Stimulated activated CD8-positive, alpha-beta memory T cell treated with anti-CD3 and anti-CD28 coated beads, Interleukin-15, amount 100 ng/mL, for 4 hours (primary cell): Measurements from ENCODE around the gene GHRH.

ENCODE experiments used
- DNase-seq, 2 donors: peaks; one replicate each; pipeline ENCODE4 v3.0.0-alpha.2; 2020; ENCODE audit warnings: low read depth in 2 of 2

Gene GHRH

DNA sequence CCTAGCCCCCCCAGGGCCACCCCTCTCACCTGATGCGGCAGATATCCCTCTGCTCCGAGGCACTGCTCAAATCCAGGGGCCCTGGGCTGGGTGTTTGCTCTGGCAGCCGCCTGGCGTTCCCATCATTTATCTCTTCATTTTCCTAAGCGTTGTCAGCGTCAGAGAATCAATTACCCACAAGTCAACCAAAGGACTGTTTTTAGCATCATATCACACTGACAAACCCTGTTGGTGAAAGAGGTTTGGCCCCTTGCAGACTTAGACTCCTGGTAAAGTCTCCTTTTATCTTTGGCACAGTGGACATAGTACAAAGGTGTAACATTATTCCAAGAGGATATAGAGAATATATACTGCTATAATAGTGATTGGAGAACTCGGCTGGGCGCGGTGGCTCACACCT lies at the start of gene GHRH:
TSS of gene GHRH (minus strand) at position 101 of the 400 bp plus-strand sequence. CDS start 4,925 bp downstream, outside the sequence.
- DNase-seq, result no peak

DNA sequence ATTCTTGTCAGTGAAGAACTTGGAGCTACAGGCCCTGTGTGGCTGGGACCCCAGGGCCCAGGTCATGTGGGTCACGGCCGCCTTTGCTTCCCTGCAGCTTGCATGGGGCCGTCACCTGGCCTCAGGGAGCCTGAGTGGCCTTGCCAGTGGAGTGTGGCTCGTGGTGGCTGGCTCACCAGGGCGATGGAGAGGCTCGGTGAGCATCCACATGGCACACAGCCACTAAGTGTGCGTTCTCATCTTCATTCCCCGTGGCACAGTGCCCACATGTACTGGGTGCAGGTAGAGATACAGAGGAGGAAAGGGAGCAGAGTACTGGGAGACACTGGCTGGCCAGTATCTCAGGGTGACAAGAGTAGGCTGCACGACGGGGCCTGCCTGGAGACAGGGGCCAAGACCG lies 49.3 kb upstream of the GHRH start:
- no peak for DNase-seq

- DNase-seq, result no peak
Measured at GRCh38 chr20:37309936-37310590, 48.4 kb upstream of the GHRH start.

DNA sequence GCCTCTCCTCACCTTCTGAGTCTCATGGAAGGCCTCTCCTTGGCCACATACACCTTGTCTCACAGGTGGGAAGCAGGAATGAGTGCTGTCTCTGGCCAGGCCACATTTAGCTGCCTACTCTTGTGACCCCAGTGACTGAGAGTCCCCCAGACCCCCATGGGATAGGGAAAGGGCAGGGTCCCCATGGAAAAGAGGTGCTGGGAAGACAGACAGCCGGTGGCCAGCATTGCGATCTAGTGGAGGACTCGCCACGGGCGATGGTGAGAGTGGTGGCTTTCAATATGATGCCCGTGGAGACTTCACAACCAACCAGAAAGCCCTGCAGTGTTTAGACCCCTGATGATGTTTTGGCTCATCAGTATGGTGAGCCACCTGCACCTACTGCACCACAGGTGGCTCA lies 47.7 kb upstream of the GHRH start:
- DNase-seq, result no peak

DNA sequence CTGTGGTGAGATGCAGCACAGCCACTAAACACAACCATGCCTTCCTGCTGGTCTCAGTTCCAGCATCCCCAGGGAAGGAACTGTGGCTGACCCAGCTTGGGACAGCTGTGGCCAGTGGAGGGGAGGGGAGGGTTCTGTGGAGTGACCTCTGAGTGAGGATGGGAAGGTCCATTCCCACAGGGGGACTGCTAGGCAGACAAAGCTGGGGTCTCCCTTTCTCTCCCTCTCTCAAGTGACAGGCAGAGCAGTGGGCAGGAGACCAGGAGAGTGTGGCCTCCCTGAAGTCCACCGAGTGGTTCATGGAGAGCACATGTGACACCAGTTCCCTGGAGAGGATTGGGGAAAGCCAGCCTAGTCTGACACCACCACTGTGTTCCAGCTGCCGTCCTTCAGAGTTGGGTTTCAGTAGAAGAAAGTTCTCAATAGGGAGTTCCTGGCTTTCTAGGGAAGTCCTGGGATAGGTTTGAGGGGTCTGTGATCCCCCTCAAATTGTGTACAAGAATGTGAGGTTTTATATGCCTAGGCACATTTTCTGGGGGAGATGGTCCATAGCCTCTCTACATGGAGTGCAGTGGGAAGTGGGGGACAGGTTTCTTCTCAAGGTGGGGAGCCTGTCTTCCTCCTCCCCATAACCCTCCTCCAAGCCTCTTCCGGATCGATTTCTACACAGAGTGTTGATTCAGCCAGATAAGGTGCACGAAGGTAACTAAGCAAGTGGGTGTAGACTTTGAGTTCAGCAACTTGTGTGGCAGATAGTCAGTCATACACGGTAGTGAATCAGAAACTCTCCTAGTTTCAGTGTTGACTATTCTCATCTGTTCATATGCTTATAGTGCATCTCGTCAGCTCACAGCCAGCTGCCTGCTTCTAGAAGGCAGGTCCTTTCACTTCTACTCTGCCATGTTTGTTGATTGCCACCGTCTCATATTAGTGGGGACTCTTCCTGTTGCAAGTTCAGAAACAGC lies 46.8 kb upstream of the GHRH start:
- no peak for DNase-seq

DNA sequence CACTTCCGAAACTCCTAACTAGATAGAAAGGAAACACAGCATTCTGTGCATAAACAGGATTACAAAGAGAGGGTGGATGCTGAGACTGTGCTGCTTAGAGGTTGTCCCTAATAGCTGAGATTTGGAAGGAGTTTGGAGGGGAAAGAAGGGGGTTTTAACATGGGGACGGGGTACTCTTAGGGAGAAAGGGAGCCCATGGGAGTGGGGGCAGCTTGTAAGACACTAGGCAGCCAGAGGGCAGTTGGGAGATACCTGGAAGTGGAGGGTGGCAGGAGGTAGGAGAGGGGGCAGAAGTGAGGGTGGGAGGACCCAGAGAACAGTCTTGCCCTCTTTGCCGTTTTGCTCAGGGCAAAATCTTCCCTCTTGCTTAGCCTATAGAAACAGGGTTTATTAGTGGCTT lies 44.2 kb upstream of the GHRH start:
- DNase-seq, result no peak

DNA sequence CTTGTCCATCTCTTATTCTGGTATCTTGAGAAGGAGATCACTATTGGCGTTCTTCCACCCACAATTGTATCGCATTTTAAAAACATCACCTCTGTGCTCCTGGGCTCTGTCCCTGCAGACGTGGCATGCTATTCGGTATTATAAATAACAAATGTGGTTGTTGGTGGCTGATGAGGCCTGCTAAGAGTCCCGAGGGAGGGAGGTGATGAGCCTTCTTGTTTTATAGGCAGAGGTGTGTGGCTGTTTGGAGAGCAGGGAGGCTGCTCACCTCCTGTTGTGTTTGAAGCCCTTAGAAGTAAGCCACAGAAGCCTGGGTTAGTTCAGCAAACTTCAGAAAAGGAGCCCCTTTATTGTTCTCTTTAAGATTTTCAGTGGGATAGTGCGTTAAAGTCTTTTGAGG lies 43.5 kb upstream of the GHRH start:
- DNase-seq, result no peak

- DNase-seq, result no peak
Measured at GRCh38 chr20:37303637-37304036, 42.0 kb upstream of the GHRH start.

DNA sequence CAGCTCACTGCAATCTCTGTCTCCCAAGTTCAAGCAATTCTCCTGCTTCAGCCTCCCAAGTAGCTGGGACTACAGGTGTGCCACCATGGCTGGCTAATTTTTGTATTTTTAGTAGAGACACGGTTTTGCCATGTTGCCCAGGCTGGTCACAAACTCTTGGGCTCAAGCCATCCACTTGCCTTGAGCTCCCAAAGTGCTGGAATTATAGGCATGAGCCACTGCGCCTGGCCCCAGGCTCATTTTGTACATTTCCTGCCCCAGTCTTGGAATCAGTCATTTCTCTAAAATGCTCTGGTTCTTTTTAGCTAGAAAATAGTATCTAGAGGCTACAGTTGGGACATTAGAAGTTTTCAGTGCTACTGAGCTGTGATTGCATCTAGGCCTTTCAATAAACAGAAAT lies 41.4 kb upstream of the GHRH start:
- no peak for DNase-seq

- DNase-seq, result no peak
Measured at GRCh38 chr20:37301558-37301957, 39.9 kb upstream of the GHRH start.

DNA sequence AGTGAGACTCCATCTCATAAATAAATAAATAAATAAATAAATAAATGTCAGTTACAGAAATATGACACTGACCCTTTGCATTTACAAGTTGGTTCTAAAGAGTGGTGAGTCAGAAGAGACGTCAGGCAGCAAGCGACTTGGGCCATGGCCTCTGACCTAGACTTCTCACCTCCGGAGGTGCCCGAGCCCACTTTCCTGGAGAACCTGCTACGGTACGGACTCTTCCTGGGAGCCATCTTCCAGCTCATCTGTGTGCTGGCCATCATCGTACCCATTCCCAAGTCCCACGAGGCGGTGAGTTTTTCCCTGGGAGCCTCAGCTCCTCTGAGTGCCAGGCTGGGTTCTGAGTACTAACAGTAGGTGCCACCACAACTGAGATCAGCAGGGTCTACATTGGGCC lies 39.5 kb upstream of the GHRH start:
- no peak for DNase-seq

- no peak for DNase-seq
Measured at GRCh38 chr20:37299718-37300528, 38.3 kb upstream of the GHRH start.

DNA sequence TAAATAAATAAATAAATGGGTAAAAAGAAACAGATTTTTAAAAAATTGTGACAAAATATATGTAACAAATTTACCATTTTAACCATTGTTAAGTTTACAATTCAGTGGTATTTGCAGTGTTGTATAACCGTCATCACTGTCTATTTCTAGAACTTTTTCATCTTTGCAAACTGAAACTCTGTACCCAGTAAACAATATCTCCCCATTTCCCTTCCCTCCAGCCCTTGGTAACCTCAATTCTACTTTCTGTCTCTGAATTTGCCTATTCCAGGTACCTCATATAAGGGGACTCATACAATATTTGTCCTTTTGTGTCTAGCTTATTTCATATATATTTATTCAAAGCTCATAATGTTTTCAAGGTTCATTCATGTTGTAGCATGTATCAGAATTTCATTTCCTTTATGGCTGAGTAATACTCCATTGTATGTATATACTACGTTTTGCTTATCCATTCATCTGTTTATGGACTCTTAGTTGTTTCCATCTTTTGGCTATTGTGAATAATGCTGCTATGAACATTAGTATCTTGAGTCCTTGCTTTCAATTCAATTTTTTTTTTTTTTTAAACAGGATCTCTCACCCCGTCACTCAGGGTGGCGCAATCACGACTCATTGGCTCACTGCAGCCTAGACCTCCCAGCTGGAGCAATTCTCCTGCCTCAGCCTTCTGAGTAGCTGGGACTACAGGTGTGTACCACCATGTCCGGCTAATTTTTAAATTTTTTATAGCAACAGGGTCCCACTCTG lies 36.8 kb upstream of the GHRH start:
- DNase-seq, result no peak

DNA sequence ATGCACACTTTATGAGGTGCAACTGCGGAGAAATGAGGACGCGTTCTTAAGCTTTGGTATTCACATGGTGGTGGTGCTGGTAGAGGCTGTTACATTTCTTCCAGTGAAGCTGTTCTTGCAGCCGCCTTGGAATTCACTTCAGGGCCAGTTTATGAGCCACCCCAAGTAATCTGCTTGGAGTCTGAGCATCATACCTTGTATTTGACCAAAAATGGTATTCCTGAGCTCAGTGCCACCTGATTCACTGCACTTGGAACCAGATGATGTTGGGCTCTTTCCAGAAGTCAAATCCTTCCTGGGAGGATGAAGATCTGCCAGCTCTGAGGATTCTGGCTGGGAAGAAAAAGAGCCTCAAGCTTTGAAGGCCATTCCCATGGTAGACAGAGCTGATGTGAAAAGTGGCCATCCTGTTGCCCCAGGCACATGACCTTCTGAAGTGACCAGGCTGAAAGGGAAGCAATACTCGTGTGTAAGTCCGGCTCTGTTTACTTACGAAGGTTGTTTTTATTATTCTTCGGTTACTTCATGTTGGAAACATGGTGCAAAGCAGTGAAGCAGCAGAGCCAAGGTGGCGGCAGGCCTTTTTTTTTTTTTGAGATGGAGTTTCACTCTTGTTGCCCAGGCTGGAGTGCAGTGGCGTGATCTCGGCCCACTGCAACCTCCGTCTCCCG lies 35.6 kb upstream of the GHRH start:
- no peak for DNase-seq

DNA sequence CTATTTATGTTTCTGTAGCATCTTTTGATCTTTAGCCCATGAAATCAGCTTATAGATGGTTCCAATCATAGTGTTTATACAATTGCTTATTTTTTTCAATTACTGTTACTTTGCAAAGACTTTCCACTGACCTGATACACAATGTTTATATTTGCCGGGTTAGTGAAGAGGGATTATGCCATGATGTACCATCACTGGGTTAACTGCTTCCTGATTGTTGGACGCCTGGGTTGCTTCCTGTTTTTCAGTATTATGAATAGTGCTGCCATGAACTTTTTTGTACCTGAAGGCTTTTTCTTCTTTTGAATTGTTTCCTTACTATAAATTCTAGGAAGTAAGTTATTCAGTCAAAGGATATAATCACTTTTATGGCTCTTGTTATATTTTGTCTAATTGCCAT lies 34.8 kb upstream of the GHRH start:
- no peak for DNase-seq

DNA sequence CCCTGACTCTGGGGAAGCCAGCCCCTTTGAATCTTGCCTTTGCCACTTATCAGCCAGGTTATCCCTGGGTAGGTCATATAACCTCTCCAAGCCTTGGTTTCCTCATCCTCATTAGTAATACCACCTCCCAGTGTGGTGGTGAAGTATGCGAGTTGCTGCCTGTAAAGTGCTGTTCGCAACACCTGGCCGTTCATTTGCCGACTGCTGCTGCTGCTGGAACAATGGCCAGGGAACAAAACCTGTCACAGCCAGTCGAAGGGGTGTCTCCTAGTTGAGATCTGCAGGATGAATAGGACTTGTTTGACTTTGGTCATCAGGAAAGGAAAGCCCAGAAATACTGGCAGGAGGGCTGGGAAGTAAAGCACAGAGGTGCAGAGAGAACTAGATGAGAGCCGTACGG lies 34.0 kb upstream of the GHRH start:
- DNase-seq, result no peak

DNA sequence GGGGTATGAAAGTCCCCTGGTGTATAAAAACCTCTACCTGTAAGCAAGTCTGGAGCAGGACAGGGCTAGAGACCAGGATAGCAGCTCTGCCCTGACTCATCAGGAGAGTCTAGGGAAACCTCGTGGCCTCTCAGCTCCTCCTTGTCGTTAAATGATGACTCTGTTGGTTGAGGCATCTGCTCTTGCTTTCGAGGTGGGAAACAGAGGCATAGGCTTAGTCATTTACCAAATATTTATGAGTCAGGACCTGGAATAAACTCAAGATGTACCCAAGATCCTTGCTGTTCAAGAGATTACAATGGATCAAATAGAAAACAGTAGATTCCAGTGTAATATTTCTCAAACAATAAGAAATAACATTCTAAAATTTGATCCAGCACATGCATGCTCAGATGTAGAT lies 33.4 kb upstream of the GHRH start:
- no peak for DNase-seq

DNA sequence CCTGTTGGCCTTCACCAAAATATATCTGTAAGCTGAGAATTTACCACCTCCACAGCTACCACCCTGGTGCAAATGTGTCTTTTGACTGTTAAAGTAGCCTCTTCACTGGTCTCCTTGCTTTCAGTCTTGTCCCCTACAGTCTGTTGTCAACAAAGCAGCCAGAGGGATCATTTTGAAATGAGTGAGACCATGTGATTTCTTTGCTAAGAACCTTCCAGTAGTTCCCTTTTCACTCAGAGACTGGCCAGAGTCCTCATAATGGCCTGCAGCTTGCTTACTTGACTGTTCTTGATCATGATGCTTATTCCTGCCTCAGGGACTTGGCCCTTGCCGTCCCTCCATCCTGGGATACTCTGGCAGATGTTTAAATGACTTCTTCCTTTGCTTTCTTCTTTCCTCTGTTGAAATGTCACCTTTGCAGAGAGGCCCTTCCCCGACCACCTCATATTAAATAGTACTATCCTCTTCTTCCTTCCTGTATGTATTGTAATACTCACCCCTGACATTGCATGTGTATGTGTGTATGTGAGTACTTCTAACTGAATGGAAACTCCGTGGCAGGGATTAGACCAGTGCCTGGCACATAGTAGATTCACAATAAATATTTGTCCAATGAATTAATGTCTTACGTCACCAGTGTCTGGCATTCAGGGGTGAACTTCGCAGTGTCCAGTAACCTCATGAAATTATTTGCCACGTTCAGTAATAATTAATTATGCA lies 32.8 kb upstream of the GHRH start:
- no peak for DNase-seq

DNA sequence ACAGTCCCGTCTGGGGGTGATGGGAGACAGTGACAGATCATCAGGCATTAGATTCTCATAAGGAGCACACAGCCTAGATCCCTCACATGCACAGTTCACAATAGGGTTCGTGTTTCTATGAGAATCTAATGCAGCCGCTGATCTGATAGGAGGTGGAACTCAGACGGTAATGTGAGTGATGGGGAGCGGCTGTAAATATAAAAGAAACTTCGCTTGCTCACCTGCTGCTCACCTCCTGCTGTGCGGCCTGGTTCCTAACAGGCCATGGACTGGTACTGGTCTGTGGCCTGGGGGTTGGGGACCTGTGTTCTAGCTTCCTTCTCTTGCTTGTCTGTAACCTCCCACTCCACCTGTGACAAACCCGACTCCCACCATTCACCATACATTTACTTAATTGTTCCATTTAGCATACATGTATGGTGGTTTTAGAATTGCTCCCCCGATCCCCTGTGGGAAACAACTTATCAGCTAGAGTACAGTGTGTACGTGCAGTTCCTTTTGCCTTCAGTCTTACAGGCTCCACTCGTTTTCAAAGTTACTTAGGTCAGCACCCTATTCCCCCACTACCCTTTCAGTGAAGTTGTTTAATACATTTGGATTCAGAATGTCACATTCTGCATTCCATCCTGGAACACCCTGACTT lies 31.8 kb upstream of the GHRH start:
- DNase-seq, result no peak

DNA sequence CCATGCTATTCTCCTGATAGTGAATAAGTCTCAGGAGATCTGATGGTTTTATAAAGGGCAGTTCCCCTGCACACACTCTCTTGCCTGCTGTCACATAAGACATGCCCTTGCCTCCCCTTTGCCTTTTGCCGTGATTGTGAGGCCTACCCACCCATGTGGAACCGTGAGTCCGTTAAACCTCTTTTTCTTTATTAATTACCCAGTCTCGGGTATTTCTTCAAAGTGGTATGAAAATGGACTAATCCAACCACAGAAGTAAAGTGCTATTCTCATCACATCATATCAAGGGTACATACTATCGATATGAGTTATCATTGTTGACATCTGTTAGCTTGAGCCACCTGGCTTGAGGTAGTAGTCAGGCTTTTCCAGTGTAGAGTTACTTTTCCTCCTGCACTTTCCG lies 30.1 kb upstream of the GHRH start:
- DNase-seq, result no peak
